IMR-90 (cell line): ENCODE data around the gene VPS8.

Source experiments
- CHD1 ChIP-seq: IDR thresholded peaks from 2 replicates; pipeline ENCODE4 v1.6.1; 2012; ENCODE audit warnings: low read depth, low read length, improper control_type of control experiment
- CTCF ChIP-seq: conservative IDR thresholded peaks from 2 replicates; pipeline ENCODE4 v1.5.1; 2012; ENCODE audit warnings: mild to moderate bottlenecking, low read depth, low read length, improper control_type of control experiment
- RAD21 ChIP-seq: IDR thresholded peaks from 2 replicates; pipeline ENCODE4 v1.6.1; 2012; ENCODE audit warnings: low read length, improper control_type of control experiment

- no peak for TF ChIP-seq RAD21
- no peak for TF ChIP-seq CTCF
- TF ChIP-seq CHD1: no peak
Observed at GRCh38 chr3:184765730-184766074, 46.3 kb upstream of the VPS8 start.
